Aorta (tissue), 5 donors: ENCODE measurements around the gene PNPLA7. TPM values are rescaled to one million over a fixed set of nuclear protein-coding genes. Genes with fewer than 3 reads are reported as not detected.

Experiments
- ATAC-seq: fragments of 200-7000 bp; cut with Tn5 transposase; one replicate; pipeline ENCODE4 v1.9.1; 2022; ENCODE audit warnings: moderate library complexity; ENCODE audit not compliant: low FRiP score
- DNase-seq, 2 donors: peaks; one replicate each; pipeline ENCODE4 v3.0.0-alpha.2; 2020
- H3K27ac ChIP-seq, 2 donors: one replicate each; pipeline ENCODE4 v1.5.1; 2013; ENCODE audit warnings: low read length in 2 of 2, mild to moderate bottlenecking in 2 of 2, moderate library complexity in 2 of 2, control low read depth in 1 of 2, inconsistent platforms in 1 of 2, low read depth in 1 of 2
- H3K27me3 ChIP-seq, 2 donors: one replicate each; pipeline ENCODE4 v1.6.1; 2013; ENCODE audit warnings: control low read depth in 1 of 2, low read length in 1 of 2, mild to moderate bottlenecking in 1 of 2, moderate library complexity in 1 of 2; ENCODE audit not compliant: insufficient read depth in 2 of 2, control insufficient read depth in 1 of 2
- H3K36me3 ChIP-seq, 2 donors: one replicate each; pipeline ENCODE4 v1.6.1; 2013; ENCODE audit warnings: control low read depth in 1 of 2, low read length in 1 of 2, mild to moderate bottlenecking in 1 of 2; ENCODE audit not compliant: insufficient read depth in 2 of 2, control insufficient read depth in 1 of 2
- H3K4me1 ChIP-seq, 2 donors: one replicate each; pipeline ENCODE4 v1.6.1; 2013; ENCODE audit warnings: low read length in 2 of 2, control low read depth in 1 of 2, mild to moderate bottlenecking in 1 of 2, moderate library complexity in 1 of 2; ENCODE audit not compliant: insufficient read depth in 2 of 2, control insufficient read depth in 1 of 2
- H3K4me3 ChIP-seq, 2 donors: one replicate each; pipeline ENCODE4 v1.5.1; 2013; ENCODE audit warnings: low read length in 2 of 2, control low read depth in 1 of 2, mild to moderate bottlenecking in 1 of 2
- H3K9me3 ChIP-seq: one replicate; pipeline ENCODE4 v1.6.1; 2013; ENCODE audit warnings: mild to moderate bottlenecking, low read length; ENCODE audit not compliant: control insufficient read depth
- WGBS, 2 donors: extraction: QIAGEN DNeasy Blood & Tissue Kit; methylation state at CpG; one replicate each; pipeline ENCODE4 v1.1.7; 2013; 5-methylcytosine and 5-hydroxymethylcytosine counted together
- intact Hi-C, 2 donors: fragments of 100-400 bp; cut with DNase I; formaldehyde crosslinking; loops; one replicate each; pipeline versions ENCODE4 v1.14.2 to v1.15.0; 2022
- polyA plus RNA-seq, 2 donors: library from polyadenylated mRNA; stranded (reverse); fragments of 200-250 nt; gene quantifications; one replicate each; pipeline ENCODE4 v1.2.3, GENCODE V29; 2013
- total RNA-seq, 2 donors: library from RNA; stranded (reverse); fragmentation: NEBNext Ultra II Directional; extraction: Animal tissue kit (Norgen Biotek cat#: 25700); gene quantifications; one replicate each; pipeline ENCODE4 v1.2.1, GENCODE V29; 2021
- donor health status: healthy with polysubstance abuse.
- donor health status: Bipolar disorder and iron deficiency.
- donor health status: DM: no; HTN: no; CAD: no.
- donor health status: DM: no; HTN: no; CAD: no.
- donor health status: DM: yes; HTN: yes; CAD: no.

The PNPLA7 gene
- total and polyA plus RNA-seq, 4 donors, result 2.1 to 36.6 (median 9.0) TPM

DNA sequence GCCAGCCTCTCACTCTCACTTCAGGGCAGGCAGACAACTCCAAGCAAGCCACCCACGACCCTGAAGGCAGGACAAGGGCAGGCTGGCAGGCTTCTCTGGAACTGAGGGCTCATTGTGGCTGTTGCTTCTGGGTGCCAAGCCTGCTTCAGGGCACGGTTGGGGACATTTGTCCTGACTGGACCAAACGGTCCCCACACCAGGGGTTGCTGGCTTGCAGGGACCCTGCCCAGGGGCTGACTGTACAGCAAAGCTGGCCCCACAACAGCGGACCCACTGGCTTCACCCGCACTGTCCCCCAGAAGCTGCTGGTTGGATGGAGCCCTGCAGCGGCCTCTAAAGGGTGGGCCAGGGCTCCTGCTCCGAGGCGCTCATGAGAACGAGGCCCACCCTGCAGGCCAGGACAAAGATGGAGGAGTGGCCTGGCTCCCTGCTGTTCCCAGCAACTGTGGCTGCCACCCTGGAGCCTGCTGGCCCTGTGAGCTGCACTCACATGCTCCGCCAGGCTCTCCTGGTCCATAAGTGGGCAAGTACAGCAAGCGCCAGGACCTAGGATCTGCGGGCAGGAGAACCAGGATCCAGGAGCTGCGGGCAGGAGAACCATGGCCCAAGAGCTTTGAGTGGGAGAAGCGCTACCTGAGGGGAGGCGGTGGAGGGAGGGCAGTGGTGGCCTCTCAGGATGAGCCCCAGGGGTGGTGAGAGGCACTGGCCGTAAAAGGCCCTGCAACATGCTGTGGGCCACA, 56.7 kb downstream of the PNPLA7 start:
- Histone ChIP-seq H3K4me1 (no peaks in the 10 kb centered on the region), H3K27ac (no peak overlapping the region), H3K36me3 (no peaks in the 10 kb centered on the region), H3K4me3 (no peak overlapping the region), H3K27me3 (no peaks in the 10 kb centered on the region), H3K9me3 (no peaks in the 10 kb centered on the region)
- ATAC-seq (no peak), DNase-seq (peak in 1 of 2 donors; percentile 61)
- intact Hi-C loops, result no loop called here
- 92 to 94% methylated on average over 16 of the region's 16 CpGs for WGBS, 2 donors

DNA sequence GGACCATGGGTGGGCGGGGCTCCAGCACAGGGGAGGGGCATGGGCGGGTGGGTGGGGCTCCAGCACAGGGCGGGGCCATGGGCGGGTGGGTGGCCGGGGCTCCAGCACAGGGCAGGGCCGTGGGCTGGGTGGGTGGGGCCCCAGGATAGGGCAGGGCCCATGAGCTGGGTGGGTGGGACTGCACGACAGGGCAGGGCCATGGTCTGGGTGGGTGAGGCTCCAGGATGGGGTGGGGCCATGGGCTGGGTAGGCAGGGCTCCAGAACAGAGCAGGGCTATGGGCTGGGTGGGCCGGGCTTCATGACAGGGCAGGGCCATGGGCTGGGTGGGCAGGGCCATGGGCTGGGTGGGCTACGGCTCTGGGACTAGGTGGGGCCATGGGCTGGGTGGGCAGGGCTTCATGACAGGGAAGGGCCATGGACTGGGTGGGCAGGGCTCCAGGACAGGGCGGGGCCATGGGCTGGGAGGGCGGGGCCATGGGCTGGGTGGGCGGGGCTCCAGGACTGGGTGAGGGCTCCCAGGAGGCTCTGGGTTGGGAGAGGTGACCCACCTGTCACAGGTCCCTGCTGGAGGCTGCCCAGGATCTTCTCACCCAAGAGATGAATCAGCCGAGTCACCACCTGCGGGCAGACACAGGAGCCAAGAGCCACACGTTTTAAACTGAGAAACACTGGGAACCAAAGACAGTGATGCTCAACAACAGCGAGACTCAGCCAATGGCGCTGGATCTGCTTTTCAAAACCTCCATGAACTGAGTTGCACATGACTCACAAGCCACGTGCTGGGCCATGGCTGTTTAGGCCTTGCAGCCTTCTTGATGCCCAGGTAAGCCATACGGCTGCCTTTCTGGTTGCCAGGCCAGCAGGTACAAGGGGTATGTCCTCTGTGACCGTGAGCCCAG, 57.5 kb downstream of the PNPLA7 start:
- H3K36me3 ChIP-seq, result no peaks in the 10 kb centered on the region
- intact Hi-C loops, result no loop called here

DNA sequence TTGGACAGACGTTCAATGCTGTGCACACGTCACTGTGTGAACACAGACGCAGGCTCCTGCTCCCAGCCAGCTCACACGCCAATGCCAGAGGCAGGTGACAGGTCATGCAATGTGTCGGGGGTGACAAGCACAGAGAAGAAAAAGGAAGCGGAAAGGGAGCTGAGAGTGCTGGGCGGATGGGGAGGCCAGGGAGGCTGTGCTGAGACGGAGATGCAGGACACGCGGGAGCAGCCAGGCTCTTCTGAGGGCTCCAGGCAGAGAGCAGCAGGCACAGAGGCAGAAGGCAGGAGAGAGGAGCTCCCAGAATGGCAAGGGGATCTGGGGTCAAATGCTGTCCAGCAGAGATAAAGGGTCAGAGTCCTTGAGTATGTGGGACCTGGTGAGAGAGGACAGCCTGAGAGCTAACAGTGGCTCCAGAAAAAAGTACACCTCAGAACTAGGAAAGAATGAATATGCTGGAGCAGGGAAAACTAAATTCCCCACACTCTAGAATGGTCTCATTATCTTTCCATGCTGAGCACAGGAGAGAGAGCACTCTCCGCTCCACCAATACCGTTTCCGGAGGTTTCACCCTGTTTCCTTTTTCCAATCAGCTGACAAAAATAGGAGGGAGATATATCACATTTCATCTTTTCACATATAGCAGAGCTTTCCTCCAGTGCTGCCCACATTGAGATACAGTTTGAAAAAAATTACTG, 58.3 kb downstream of the PNPLA7 start:
- no peak for ATAC-seq
- Histone ChIP-seq H3K4me3 (no peak overlapping the region), H3K27me3 (no peaks in the 10 kb centered on the region), H3K27ac (no peak overlapping the region), H3K36me3 (no peaks in the 10 kb centered on the region), H3K4me1 (no peaks in the 10 kb centered on the region), H3K9me3 (no peaks in the 10 kb centered on the region)
- WGBS, 2 donors, result 95 to 99% methylated on average over 13 of the region's 13 CpGs
- intact Hi-C loops, result no loop called here
- DNase-seq, result no peak

More for the DNA sequence above, 57.5 kb downstream of the PNPLA7 start:
- Histone ChIP-seq H3K27ac (no peak overlapping the region), H3K4me1 (no peaks in the 10 kb centered on the region), H3K4me3 (no peak overlapping the region), H3K9me3 (no peaks in the 10 kb centered on the region), H3K27me3 (no peaks in the 10 kb centered on the region)
- WGBS, 2 donors, result 78 to 88% methylated on average over 17 to 20 of the region's 20 CpGs
- DNase-seq (no peak), ATAC-seq (no peak)

DNA sequence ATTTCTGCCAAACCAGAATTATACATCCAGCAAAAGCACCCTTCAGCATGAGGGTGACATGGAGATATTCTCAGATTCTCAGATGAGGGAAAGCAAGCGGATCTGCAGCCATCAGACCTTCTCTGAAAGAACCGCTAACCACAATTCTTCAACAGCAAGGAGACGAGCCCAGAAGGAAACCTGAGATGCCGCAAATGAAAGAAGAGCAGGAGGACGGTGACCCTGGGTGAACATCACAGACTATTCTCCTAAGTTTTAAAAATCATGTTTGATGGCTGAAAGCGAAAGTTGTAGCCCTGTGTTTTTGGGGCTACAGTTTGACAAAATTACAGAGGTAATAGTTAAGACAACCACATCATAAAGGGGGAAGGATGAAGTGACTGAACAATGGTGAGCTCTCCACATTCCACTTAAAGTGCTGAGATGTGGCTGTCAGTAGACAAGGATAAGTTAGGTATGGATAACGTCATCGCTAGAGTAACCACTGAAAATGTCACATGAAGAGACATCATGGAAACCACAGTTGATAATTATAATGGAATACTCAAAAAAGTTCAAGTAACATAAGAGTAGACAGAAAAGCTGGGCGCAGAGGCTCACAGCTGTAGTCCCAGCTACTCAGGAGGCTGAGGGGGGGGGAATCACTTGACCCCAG, 59.5 kb downstream of the PNPLA7 start:
- Histone ChIP-seq H3K4me3 (no peak overlapping the region), H3K27ac (no peak overlapping the region), H3K27me3 (no peaks in the 10 kb centered on the region), H3K4me1 (no peaks in the 10 kb centered on the region), H3K36me3 (no peaks in the 10 kb centered on the region), H3K9me3 (no peaks in the 10 kb centered on the region)
- DNase-seq, result peak in 1 of 2 donors; percentile 3
- no peak for ATAC-seq
- intact Hi-C loops, result no loop called here
- 92% methylated on average over 9 of the region's 9 CpGs for WGBS, 2 donors

DNA sequence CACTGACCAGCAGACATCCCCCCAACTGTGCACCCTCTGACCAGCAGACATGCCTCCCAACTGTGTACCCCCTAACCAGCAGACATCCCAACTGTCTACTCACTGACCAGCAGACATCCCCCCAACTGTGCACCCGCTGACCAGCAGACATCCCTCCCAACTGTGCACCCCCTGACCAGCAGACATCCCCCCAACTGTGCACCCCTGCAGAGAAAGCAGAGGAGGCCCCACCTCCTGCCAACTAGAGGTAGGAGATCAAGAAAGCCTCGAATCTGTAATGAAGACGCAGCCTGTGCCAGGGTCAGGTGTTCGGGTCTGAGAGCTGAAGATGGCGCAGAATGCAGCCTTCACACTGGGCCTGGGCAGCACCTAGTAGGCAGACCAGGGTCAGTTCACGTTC, 61.3 kb downstream of the PNPLA7 start:
- 90% methylated on average over 6 of the region's 6 CpGs for WGBS, 2 donors
- Histone ChIP-seq H3K27me3 (no peaks in the 10 kb centered on the region), H3K27ac (no peak overlapping the region), H3K36me3 (no peaks in the 10 kb centered on the region), H3K9me3 (no peaks in the 10 kb centered on the region), H3K4me1 (no peaks in the 10 kb centered on the region), H3K4me3 (no peak overlapping the region)
- intact Hi-C loops, result no loop called here
- ATAC-seq, result no peak
- DNase-seq, result peak in 1 of 2 donors; percentile 1

DNA sequence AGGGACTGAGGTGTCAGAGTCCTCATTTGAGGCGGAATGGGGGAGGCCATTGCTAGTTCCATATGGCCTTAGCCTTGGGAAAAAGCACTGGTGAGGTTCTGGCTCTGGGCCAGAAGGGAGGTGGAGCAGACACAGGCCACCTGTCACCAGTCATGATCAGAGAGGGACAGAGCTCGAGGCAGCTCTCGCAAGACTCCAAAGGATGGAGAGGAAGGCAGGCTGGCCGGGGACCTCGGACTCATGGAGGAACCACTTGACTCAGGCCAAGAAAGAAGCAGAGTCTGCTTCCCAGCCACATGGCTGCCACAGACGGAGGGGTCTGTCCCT, 61.9 kb downstream of the PNPLA7 start:
- intact Hi-C loops, result no loop called here
- ATAC-seq, result no peak
- Histone ChIP-seq H3K4me3 (no peak overlapping the region), H3K36me3 (no peaks in the 10 kb centered on the region), H3K27ac (no peak overlapping the region), H3K9me3 (no peaks in the 10 kb centered on the region), H3K27me3 (no peaks in the 10 kb centered on the region), H3K4me1 (no peaks in the 10 kb centered on the region)
- DNase-seq, result peak in 1 of 2 donors; percentile 51
- WGBS, 2 donors, result 88 to 89% methylated on average over 5 to 6 of the region's 6 CpGs

DNA sequence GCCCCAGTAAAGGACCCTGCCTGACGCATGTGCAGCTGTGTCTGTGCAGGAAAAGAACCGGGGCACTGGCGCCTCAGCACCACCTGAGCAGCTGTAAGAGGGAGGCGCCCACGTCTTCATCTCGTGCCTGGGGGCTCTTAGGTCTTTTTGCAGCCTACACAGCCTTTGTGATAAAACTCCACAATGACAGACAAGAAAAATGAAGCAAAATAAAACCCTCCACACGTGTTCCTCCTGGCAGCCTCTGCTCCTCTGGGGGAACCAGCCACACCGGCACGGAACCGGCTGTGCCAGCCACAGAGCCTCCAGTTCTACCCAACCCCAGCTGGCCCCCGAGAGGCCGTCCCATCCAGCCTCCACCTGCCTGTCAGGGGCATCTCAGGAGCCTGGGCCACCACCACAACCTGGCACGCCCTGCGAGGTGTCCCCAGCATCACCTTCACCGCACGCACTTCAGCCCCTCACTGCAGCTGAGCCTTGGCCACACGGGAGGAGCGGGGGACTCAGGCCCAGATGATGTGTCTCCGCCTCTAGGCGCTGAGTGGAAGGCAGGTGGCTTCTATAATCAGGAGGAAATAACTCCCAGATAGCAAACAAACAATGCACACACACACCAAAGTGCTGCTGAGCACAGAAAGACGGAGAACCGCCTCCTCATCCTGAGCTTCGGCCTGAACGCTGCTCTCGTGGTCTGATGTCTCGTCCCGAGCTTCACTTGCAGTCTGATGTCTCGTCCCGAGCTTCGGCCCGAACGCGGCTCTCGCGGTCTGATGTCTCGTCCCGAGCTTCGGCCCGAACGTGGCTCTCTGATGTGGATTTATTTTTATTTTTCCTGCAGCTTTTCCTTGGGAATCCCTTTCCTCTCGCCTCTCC, 62.5 kb downstream of the PNPLA7 start:
- no peak overlapping the region for H3K4me3 ChIP-seq
- H3K9me3 ChIP-seq, result no peaks in the 10 kb centered on the region
- H3K36me3 ChIP-seq, result no peaks in the 10 kb centered on the region
- peak in 1 of 2 donors; percentile 61 for DNase-seq
- H3K4me1 ChIP-seq, result no peaks in the 10 kb centered on the region
- ATAC-seq, result no peak
- no peak overlapping the region for H3K27ac ChIP-seq
- 90 to 93% methylated on average over 41 of the region's 41 CpGs for WGBS, 2 donors
- H3K27me3 ChIP-seq, result no peaks in the 10 kb centered on the region
- intact Hi-C loops, result no loop called here
